RWPE2 (cell line): Measurements from ENCODE around the gene PKD2.

Experiments
- ATAC-seq: fragments of 200-7000 bp; cut with Tn5 transposase; 3 replicates; pipeline ENCODE4 v1.9.1; 2021; ENCODE audit warnings: low read depth
- DNase-seq: peaks from one replicate; pipeline ENCODE4 v3.0.0-alpha.2; 2020; ENCODE audit warnings: low spot score
- H3K27ac ChIP-seq: fragments of 450-650 bp; 2 replicates; pipeline ENCODE4 v1.5.1; 2017; ENCODE audit warnings: mild to moderate bottlenecking; ENCODE audit not compliant: poor library complexity, severe bottlenecking
- H3K27me3 ChIP-seq: fragments of 250-450 bp; sonication (Bioruptor Pico); 2 replicates; pipeline ENCODE4 v1.5.1; 2021; ENCODE audit warnings: mild to moderate bottlenecking, moderate library complexity; ENCODE audit not compliant: insufficient read depth, poor library complexity, severe bottlenecking
- H3K36me3 ChIP-seq: fragments of 250-450 bp; sonication (Bioruptor Pico); 2 replicates; pipeline ENCODE4 v1.5.1; 2020; ENCODE audit warnings: low read depth, mild to moderate bottlenecking, moderate library complexity
- H3K4me1 ChIP-seq: fragments of 250-450 bp; sonication (Bioruptor Pico); 2 replicates; pipeline ENCODE4 v1.5.1; 2021; ENCODE audit warnings: mild to moderate bottlenecking, moderate library complexity; ENCODE audit not compliant: insufficient read depth, poor library complexity, severe bottlenecking
- H3K4me3 ChIP-seq: fragments of 250-450 bp; sonication (Bioruptor Pico); 2 replicates; pipeline ENCODE4 v1.5.1; 2021; ENCODE audit warnings: mild to moderate bottlenecking, moderate library complexity; ENCODE audit not compliant: severe bottlenecking
- H3K9me3 ChIP-seq: fragments of 250-450 bp; sonication (Bioruptor Pico); 2 replicates; pipeline ENCODE4 v1.5.1; 2021; ENCODE audit warnings: mild to moderate bottlenecking, moderate library complexity; ENCODE audit not compliant: severe bottlenecking
- CTCF ChIP-seq: fragments of 450-650 bp; IDR thresholded peaks from one replicate; pipeline ENCODE4 v1.5.1; 2017; ENCODE audit warnings: mild to moderate bottlenecking, moderate library complexity; ENCODE audit not compliant: poor library complexity, severe bottlenecking

PKD2 gene

GRCh38 chr4:87966095-87966496, 41.3 kb upstream of the PKD2 start:
- Histone ChIP-seq H3K27ac (no peak overlapping the region), H3K9me3 (no peaks in the 10 kb centered on the region), H3K36me3 (no peaks in the 10 kb centered on the region), H3K4me1 (no peaks in the 10 kb centered on the region), H3K4me3 (no peak overlapping the region), H3K27me3 (no peaks in the 10 kb centered on the region)
- DNase-seq = no peak
- ATAC-seq = no peak
- TF ChIP-seq CTCF = no peak

GRCh38 chr4:87967193-87967592, 40.2 kb upstream of the PKD2 start:
- ATAC-seq (no peak), DNase-seq (no peak)
- H3K27ac ChIP-seq = no peak overlapping the region
- TF ChIP-seq CTCF = no peak
- no peaks in the 10 kb centered on the region for H3K4me1 ChIP-seq
- H3K27me3 ChIP-seq = no peaks in the 10 kb centered on the region
- no peak overlapping the region for H3K4me3 ChIP-seq
- no peaks in the 10 kb centered on the region for H3K36me3 ChIP-seq
- H3K9me3 ChIP-seq = no peaks in the 10 kb centered on the region

- Histone ChIP-seq H3K4me1 (peaks cover 17% of the 10 kb centered on the region), H3K9me3 (no peaks in the 10 kb centered on the region), H3K27ac (no peak overlapping the region), H3K4me3 (no peak overlapping the region), H3K27me3 (no peaks in the 10 kb centered on the region), H3K36me3 (no peaks in the 10 kb centered on the region)
- DNase-seq (no peak), ATAC-seq (no peak)
- no peak for TF ChIP-seq CTCF
These were observed 37.3 kb upstream of the PKD2 start for GRCh38 chr4:87970121-87970520.

GRCh38 chr4:87971866-87972265, 35.6 kb upstream of the PKD2 start:
- H3K27ac ChIP-seq = no peak overlapping the region
- ATAC-seq (no peak), DNase-seq (no peak)
- H3K27me3 ChIP-seq = no peaks in the 10 kb centered on the region
- H3K36me3 ChIP-seq = no peaks in the 10 kb centered on the region
- no peak for TF ChIP-seq CTCF
- H3K4me1 ChIP-seq = peaks cover 17% of the 10 kb centered on the region
- no peaks in the 10 kb centered on the region for H3K9me3 ChIP-seq
- no peak overlapping the region for H3K4me3 ChIP-seq

- peak overlapping the region; percentile 50 for H3K27ac ChIP-seq
- ATAC-seq (peak; percentile 87), DNase-seq (no peak)
- no peaks in the 10 kb centered on the region for H3K27me3 ChIP-seq
- H3K36me3 ChIP-seq = no peaks in the 10 kb centered on the region
- peak overlapping the region; percentile 2 for H3K4me3 ChIP-seq
- TF ChIP-seq CTCF = peak; percentile 87
- no peaks in the 10 kb centered on the region for H3K9me3 ChIP-seq
- H3K4me1 ChIP-seq = peaks cover 17% of the 10 kb centered on the region
These were observed 33.9 kb upstream of the PKD2 start for GRCh38 chr4:87973283-87974169.
